HG03457 (cell line): ENCODE results near the gene PCDHGB2.
"Not testable (repeated sequence)": the region's sequence is repeated elsewhere in the genome, so short reads cannot be mapped to it uniquely, and the experiment has no call there.

Experiments used
- ATAC-seq: cut with Tn5 transposase; IDR thresholded peaks from one replicate; pipeline ENCODE4 v1.9.1; 2021; ENCODE audit warnings: moderate number of reproducible peaks; ENCODE audit not compliant: unreplicated experiment

Gene PCDHGB2

DNA sequence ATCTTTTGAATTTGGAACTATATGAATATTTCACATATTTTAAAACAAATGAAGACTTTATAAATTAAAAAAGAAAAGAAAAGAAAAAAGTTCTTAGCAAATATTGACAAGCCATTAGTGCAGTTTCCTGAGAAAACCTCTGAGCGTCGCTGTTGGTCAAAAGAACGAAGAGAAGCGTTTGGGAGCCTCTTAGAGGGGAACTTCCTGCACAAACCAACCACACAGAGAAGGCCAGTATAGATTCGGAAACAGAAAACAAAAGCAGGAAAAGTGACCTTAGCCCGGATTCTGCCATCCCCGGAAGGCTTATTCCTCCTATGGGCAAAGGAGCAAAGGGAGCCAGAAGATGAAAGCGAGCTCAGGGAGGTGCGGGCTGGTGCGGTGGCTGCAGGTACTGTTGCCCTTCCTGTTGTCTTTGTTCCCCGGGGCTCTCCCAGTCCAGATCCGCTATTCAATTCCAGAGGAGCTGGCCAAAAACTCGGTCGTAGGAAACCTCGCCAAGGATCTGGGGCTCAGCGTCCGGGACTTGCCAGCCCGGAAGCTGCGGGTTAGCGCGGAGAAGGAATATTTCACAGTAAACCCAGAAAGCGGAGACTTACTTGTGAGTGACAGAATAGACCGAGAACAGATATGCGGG lies at the start of gene PCDHGB2:
Gene PCDHGB2, plus strand, starts transcription at position 205 of the 637 bp plus-strand sequence. Its CDS starts 142 bp downstream, at position 347.
- no peak for ATAC-seq

DNA sequence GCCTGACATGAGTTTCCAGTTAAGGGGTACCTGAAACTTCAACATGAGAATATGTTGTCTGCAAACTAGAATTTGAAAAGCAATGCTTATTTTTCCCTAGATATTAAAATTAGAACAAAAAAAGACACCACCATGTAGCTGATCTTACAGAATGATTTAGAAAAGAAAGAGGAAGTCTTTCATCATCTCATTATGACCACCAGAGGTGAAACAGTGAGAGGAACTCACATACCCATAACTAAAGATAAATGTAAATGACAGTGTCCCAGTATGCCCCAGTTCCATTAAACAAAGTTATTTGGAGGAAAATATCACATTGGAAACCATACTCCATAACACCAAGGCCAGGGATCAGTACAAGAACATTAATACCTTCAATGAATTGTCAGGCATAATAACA lies 46.1 kb upstream of the PCDHGB2 start:
- no peak for ATAC-seq

DNA sequence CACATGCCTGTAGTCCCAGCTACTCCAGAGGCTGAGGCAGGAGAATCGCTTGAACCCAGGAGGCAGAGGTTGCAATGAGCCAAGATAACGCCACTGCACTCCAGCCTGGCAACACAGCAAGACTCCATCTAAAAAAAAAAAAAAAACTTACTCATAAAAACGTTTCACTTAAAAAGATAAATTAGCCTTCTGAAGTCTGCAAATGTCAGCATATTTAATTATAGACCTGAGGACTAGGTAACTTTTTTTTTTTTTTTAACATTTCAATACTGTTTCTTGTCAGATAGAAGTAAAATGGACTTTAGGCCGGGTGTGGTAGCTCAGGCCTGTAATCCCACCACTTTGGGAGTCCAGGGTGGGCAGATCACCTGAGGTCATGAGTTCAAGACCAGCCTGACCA lies 42.8 kb upstream of the PCDHGB2 start:
- not testable (repeated sequence) for ATAC-seq

DNA sequence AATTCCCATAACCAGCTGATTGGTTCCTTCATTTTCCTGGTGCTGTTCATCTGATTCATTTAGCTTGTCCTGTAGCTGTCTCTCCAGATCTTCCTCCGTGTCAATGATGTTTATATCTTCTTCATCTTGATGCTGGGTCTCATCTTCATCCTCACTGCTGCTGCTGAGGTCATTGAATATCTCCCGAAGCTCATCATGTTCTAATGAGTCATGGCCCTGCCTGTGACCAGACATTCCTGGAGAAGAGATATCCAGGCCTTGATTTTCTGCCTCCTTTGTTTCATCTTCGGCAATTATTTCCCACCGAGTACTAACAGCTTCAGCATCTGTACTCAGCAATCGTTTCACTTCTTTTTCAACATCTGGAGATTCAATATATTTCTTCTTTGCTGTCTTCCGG lies 40.6 kb upstream of the PCDHGB2 start:
- ATAC-seq = no peak

DNA sequence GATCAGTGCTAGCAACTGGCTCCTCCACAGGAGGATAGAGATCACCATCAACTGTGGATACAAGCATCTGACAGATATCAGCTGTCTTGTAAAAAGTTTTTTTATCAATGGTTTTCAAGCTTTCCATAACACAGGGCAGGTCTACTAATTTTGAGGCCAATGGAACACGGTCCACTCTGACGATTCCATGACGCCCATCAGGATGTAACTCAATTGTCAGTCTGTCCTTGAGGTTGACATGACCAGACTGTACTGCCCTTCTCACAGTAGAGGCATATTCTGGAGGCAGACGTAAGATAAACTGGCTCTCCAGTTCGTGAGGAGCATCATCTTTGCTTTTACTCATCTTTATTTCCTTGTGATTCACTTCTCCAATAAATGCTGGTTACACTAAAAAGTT lies 40.1 kb upstream of the PCDHGB2 start:
- no peak for ATAC-seq

DNA sequence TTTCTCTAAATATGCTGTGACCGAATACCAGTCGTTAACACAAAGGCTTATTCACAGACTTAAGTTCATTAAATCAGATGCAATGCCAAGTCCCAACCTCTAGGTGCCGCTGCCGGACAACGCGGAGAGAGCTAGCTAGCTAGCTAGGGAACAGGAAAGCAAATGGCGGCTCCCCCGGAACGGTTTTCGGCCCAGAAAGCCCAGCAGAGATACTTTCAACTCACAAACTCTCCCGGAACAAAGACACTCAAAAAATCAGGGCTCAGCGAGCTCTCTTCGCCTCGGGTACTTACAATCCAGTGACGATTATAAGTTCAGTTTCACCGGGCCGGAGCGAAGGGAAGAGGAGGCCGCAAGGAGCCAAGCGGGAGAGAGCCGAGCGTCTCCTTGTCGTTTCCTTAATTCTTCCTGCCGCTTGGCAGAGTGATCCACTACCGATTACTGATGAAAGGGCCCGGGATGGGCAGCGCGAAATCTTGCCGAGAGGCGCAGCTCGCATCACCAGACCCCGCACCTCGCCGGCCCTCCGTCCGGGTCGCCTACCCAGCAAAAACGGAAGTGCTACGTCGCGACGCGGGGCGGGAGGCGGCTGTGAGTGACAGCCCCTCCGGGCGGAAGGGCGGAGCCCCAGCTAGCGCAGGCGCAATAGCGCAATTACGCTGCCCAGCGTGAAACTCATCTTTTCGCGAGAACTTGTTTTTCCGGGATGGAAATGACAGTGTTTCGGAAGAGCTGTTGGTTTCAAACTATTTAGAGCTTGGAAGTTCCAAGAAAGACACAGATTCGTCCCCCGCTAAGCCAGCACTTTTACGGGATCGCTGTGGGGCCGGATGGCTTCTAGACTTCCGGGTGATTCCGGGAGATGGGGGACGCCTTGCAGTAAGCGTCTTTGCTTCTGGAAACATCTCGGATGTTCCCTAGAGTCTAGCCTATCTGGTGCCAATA lies 39.3 kb upstream of the PCDHGB2 start, which contains the start of gene TAF7:
Gene TAF7, minus strand, starts transcription at position 560 of the 945 bp plus-strand sequence. CDS start 740 bp downstream, outside the sequence.
- peak; percentile 93 for ATAC-seq

DNA sequence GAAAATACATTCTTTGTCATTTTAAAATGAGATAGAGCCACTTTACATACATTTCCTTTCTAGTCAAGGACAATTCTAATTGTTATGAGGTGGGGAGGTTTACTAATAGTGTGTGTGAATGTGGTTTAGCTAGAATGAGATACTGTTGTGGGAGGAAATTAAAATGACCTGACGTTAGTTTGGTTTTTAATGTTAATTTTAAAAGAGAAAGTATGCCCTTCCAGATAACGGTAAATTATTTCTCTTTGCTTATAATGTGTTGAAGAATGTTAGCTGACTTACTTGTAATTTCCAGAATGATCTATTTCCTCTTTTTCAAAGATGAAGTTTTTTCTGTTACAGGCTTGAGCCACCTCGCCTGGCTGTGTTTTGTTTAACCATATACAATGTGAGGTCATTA lies 37.5 kb upstream of the PCDHGB2 start:
- ATAC-seq = no peak

DNA sequence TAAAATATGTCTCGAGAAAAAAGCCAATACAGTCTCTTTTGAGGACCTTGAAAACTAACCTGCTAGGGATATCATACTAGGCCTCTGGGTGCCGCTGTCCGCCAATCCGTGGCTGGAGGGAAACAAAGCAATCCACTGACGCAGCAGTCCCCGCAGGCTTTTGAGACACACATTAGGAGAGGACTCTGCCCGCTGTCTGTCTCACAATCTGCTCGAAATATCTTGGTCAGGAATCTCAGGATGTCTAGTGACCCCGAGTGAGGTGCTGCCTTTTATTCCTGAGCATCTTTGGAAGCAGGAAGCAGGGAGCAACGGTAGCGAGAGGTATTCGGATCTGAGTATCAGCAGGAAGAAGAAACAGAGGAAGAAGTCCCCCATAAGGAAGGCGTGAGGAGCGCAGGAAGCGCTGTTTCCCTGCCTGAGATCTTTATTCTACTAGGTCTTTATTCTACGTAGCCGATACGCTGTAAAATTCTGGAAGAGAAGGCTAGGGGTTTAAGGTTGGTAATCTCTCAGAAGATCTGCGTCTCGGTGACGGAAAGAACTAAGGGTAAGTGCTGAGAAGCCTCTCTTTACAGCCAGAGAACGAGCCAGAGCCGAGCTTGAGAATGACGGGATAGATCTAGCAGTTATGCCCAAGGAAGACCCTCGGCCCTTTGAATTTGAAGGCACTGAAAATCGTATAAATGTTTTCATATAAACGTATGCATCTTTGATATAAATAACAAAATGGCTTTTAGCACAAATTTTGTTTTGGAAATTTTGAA lies 33.5 kb upstream of the PCDHGB2 start:
- ATAC-seq = peak; percentile 82

DNA sequence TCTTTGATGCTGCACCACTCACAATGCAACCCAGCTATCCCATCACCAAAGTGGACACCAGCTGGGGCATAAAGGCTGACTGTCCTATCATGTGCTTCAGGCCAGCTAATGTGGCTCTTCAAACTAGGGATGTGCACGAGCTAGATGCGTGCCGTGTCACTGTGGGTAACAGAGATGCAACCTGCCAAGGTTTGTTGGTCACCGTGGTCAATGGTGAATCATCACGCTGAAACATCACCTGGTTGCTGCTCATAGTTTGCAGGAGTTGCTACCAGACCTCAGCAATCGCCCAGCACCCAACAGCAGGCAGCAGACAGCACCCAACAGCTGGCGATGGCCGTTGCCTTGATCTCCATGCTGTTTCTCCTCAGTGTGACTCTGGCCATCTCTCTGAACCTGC lies 31.6 kb upstream of the PCDHGB2 start:
- ATAC-seq = no peak

DNA sequence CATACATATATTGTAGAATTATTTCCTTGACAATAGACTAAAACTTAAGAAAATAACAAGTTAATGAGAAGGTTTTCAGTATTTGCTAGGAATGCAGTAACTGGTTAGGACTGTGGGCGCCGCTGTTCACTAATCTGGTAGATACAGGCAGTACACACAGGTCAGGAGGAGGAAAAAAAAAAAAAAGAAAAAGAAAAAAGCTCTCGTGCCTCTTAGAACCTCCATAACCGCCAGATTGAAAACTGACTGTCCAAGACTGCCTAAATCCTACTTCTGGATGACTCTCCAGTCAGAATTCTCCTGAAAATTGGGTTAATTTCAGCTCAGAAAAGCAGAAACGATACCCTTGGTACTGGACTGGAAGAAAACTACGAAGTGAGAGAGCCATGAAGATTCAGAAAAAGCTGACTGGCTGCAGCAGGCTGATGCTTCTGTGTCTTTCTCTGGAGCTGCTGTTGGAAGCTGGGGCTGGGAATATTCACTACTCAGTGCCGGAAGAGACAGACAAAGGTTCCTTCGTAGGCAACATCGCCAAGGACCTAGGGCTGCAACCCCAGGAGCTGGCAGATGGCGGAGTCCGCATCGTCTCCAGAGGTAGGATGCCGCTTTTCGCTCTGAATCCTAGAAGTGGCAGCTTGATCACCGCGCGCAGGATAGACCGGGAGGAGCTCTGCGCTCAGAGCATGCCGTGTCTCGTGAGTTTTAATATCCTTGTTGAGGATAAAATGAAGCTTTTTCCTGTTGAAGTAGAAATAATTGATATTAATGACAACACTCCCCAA lies 29.3 kb upstream of the PCDHGB2 start, which contains the start of gene PCDHGA1:
Gene PCDHGA1, plus strand, starts transcription at position 216 of the 782 bp plus-strand sequence.
- no peak for ATAC-seq

DNA sequence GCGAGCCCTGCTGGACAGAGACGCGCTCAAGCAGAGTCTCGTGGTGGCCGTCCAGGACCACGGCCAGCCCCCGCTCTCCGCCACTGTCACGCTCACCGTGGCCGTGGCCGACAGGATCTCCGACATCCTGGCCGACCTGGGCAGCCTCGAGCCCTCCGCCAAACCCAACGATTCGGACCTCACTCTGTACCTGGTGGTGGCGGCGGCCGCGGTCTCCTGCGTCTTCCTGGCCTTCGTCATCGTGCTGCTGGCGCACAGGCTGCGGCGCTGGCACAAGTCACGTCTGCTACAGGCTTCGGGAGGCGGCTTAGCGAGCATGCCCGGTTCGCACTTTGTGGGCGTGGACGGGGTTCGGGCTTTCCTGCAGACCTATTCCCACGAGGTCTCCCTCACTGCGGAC lies 27.2 kb upstream of the PCDHGB2 start:
- not testable (repeated sequence) for ATAC-seq

DNA sequence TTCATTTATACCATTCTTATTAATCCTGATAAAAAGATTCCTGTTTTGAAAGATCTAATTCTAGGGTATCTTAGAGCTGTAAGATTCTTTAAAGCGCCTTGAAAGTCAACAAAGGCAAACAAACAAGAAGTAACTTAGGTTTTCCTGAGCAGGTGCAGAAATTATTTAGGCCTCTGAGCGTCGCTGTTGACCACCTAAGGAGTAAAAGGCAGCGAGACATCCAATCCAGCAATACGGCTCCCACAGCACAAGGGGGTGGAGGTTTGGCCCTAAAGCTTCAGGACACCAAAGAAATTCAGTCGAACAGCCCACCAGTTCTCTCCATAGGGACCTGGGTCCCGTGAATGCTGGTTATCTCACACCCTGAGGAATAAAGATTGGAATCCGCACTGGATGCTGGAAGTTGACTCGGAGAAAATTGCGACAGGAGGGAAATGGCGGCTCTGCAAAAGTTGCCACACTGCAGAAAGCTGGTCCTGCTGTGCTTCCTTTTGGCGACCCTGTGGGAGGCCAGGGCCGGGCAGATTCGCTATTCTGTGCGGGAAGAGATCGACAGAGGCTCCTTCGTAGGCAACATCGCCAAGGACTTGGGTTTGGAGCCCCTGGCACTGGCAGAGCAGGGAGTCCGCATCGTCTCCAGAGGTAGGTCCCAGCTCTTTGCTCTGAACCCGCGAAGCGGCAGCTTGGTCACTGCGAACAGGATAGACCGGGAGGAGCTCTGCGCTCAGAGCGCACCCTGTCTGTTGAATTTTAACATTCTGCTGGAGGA lies 21.1 kb upstream of the PCDHGB2 start, which contains the start of gene PCDHGA2:
Gene PCDHGA2, plus strand, starts transcription at position 223 of the 769 bp plus-strand sequence.
- ATAC-seq = no peak

DNA sequence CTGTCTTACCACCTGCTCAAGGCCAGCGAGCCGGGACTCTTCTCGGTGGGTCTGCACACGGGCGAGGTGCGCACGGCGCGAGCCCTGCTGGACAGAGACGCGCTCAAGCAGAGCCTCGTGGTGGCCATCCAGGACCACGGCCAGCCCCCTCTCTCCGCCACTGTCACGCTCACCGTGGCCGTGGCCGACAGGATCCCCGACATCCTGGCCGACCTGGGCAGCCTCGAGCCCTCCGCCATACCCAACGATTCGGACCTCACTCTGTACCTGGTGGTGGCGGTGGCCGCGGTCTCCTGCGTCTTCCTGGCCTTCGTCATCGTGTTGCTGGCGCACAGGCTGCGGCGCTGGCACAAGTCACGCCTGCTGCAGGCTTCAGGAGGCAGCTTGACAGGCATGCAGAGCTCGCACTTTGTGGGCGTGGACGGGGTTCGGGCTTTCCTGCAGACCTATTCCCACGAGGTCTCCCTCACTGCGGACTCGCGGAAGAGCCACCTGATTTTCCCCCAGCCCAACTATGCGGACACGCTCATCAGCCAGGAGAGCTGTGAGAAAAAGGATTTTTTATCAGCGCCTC lies 18.9 kb upstream of the PCDHGB2 start:
- ATAC-seq = not testable (repeated sequence)

DNA sequence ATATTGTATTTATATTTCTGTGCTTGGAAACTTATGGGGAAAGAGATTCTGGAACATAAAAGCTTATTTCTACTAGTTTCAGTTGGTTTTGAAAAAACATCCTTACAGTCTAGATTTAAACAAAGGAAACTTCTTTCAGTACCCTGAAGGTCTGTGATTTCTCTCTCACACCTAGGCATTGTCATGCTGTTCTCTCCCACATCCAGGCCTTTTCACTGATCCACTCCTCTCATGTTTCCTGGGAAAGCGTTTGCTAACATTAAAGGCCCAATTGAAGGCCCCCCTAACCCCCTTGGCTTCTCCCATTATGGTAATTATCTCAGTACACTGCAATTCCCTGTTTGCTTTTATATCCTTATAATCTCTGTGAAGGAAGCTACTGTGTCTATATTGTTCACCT lies 17.0 kb upstream of the PCDHGB2 start:
- ATAC-seq = no peak

DNA sequence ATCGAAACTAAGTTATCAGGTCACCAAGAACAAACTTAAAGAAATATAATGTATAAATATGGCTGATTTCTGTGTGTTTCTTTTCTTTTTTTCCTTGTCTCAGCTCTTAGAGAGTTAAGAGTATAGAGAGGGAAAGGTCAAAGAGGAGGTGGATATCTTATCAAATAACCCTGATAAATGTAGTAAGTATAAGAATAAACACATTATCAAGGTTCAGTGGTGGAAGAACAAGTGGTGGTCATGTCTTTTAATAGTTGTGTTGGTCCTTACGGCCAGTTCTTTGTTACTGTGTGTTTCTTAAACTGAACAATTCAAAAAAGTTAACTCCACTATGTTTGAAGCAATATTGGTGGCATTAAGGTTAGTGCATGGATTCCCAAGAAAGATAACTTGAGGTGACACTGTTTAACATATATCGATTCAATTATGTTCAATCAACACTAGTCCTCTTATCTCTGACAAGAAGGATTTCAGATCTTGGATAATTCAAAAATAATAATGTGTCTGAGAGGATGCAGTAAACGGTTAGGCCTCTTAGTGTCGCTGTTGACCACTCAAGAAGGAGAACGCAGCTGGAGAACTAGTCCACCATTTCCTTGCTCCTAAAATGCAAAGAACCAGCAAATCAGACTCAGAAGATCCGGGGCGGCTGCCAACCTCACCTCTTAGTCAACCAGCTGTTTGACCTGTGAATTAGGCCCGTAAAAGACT lies 16.4 kb upstream of the PCDHGB2 start, which contains the start of gene PCDHGA3:
Gene PCDHGA3, plus strand, starts transcription at position 588 of the 711 bp plus-strand sequence. CDS start 205 bp downstream, outside the sequence.
- ATAC-seq = no peak

DNA sequence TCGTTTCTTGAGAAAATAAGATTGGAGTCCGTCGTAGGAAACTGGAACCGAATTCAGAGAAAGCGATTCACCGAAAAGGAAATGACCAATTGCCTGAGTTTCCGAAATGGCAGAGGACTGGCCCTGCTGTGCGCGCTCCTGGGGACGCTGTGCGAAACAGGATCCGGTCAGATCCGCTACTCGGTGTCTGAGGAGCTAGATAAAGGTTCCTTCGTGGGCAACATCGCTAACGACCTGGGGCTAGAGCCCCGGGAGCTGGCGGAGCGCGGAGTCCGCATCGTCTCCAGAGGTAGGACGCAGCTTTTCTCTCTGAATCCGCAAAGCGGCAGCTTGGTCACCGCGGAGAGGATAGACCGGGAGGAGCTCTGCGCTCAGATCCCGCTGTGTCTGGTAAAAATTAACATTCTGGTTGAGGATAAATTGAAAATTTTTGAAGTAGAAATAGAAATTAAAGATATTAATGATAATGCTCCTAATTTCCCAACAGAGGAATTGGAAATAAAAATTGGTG lies 15.8 kb upstream of the PCDHGB2 start:
- ATAC-seq = no peak

DNA sequence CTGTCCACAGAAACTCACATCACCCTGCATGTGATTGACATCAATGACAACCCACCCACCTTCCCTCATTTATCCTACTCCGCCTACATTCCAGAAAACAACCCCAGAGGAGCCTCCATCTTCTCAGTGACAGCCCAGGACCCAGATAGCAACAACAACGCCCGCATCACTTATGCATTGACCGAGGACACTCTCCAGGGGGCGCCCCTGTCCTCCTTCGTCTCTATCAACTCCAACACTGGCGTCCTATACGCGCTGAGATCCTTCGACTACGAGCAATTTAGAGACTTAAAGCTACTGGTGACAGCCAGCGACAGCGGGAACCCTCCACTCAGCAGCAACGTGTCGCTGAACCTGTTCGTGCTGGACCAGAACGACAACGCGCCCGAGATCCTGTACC lies 14.5 kb upstream of the PCDHGB2 start:
- no peak for ATAC-seq

DNA sequence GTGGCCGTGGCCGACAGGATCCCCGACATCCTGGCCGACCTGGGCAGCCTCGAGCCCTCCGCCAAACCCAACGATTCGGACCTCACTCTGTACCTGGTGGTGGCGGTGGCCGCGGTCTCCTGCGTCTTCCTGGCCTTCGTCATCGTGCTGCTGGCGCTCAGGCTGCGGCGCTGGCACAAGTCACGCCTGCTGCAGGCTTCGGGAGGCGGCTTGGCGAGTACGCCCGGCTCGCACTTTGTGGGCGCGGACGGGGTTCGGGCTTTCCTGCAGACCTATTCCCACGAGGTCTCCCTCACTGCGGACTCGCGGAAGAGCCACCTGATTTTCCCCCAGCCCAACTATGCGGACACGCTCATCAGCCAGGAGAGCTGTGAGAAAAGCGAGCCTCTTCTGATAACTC lies 13.8 kb upstream of the PCDHGB2 start:
- ATAC-seq = not testable (repeated sequence)
